Measurements from ENCODE around the gene TP53I13. TPM values are rescaled to one million over a fixed set of nuclear protein-coding genes. Genes with fewer than 3 reads are reported as not detected.

TP53I13 gene
- total RNA-seq, 1 donor from 2014 or later = 31.2 TPM

DNA sequence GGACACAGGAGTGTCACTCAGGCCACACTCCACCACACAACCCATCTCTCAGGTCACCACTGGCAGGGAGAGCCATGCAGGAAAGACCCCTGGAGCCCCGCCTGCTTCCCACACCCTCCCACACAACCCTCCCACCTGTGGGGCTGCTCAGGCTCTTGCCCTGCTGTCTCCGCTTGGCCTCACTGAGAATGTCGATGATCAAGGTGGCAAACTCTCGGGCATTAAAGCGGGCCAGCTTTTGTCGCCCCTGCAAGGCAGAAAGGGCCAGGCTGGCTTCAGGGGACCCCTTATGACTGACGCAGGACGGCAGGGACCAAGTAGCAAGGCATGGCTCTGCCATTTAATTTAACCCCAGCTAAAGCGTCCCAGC, 8.5 kb downstream of the TP53I13 start:
- Mint-ChIP-seq H3K27ac (no peak overlapping the region), H3K4me3 (no peak overlapping the region), H3K36me3 (peaks cover 11% of the 10 kb centered on the region), H3K27me3 (ENCODE audit: low read depth) (no peaks in the 10 kb centered on the region), H3K9me3 (no peaks in the 10 kb centered on the region), H3K4me1 (peaks cover 8% of the 10 kb centered on the region)
- DNase-seq (ENCODE audit: low spot score in 2 of 2, unreplicated experiment in 2 of 2) = no peak
- TF ChIP-seq CTCF (IDR thresholded peaks at IDR 0.05; ENCODE audit: unreplicated experiment) = no peak

DNA sequence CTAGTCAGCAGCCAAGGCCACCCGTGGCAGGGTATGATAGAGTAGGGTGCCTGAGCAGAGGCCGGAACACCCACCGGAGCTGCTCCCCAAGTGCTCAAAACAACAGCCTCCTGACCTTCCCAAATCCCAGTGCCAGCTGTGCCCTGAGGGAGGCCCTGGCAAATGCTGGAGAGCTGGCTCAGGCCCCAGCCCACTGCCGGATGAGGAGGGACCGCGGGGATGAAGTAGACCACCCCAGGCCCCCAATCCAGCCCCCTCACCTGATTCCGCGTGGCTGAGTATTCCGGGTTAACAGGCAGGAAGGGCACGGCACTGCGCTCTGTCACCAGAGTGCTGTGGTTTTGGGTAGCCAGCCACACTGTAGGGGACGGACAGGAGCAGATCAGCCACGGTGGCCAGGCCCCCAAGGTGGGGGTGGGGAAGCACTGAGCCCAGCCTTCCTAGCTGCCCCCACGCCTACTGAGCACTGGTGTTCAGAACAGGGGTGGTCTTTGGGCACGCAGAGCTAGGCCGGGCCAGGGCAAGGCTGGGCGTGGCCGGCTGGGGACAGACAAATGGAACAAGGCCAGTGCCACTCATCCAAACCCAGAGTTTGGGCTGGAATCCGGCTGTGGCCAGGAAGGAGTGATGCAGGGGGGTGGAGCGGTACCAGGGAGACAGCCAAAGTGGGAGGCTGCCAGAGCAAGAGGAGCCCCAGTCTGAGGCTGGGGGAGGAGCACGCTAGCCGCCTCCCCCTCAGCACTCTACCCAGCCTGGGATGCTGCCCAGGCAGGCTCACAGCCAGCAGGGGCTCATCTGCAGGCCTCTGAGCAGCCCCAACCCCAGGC, 9.1 kb downstream of the TP53I13 start:
- H3K4me3 Mint-ChIP-seq = no peak overlapping the region
- no peak for DNase-seq (ENCODE audit: low spot score in 2 of 2, unreplicated experiment in 2 of 2)
- H3K36me3 Mint-ChIP-seq = peaks cover 14% of the 10 kb centered on the region
- peaks cover 8% of the 10 kb centered on the region for H3K4me1 Mint-ChIP-seq
- no peaks in the 10 kb centered on the region for H3K9me3 Mint-ChIP-seq
- no peaks in the 10 kb centered on the region for H3K27me3 Mint-ChIP-seq (ENCODE audit: low read depth)
- no peak for TF ChIP-seq CTCF (IDR thresholded peaks at IDR 0.05; ENCODE audit: unreplicated experiment)
- H3K27ac Mint-ChIP-seq = no peak overlapping the region

GRCh38 chr17:29578626-29579485, 10.4 kb downstream of the TP53I13 start:
- peaks cover 18% of the 10 kb centered on the region for H3K36me3 Mint-ChIP-seq
- no peak overlapping the region for H3K27ac Mint-ChIP-seq
- no peaks in the 10 kb centered on the region for H3K27me3 Mint-ChIP-seq (ENCODE audit: low read depth)
- H3K9me3 Mint-ChIP-seq = no peaks in the 10 kb centered on the region
- TF ChIP-seq CTCF (IDR thresholded peaks at IDR 0.05; ENCODE audit: unreplicated experiment) = no peak
- H3K4me3 Mint-ChIP-seq = no peak overlapping the region
- peaks cover 1% of the 10 kb centered on the region for H3K4me1 Mint-ChIP-seq
- no peak for DNase-seq (ENCODE audit: low spot score in 2 of 2, unreplicated experiment in 2 of 2)

- Mint-ChIP-seq H3K4me1 (peaks cover 9% of the 10 kb centered on the region), H3K36me3 (peaks cover 18% of the 10 kb centered on the region), H3K27ac (peak overlapping the region; percentile 92), H3K9me3 (no peaks in the 10 kb centered on the region), H3K4me3 (no peak overlapping the region), H3K27me3 (ENCODE audit: low read depth) (no peaks in the 10 kb centered on the region)
- peak; percentile 73 for TF ChIP-seq CTCF (IDR thresholded peaks at IDR 0.05; ENCODE audit: unreplicated experiment)
- peak in 1 of 2 experiments; percentile 75 for DNase-seq (ENCODE audit: low spot score in 2 of 2, unreplicated experiment in 2 of 2)
Observed at GRCh38 chr17:29579866-29580771, 11.6 kb downstream of the TP53I13 start.

- no peak for DNase-seq (ENCODE audit: low spot score in 2 of 2, unreplicated experiment in 2 of 2)
- peaks cover 9% of the 10 kb centered on the region for H3K4me1 Mint-ChIP-seq
- H3K27ac Mint-ChIP-seq = no peak overlapping the region
- H3K4me3 Mint-ChIP-seq = no peak overlapping the region
- H3K9me3 Mint-ChIP-seq = no peaks in the 10 kb centered on the region
- no peaks in the 10 kb centered on the region for H3K27me3 Mint-ChIP-seq (ENCODE audit: low read depth)
- TF ChIP-seq CTCF (IDR thresholded peaks at IDR 0.05; ENCODE audit: unreplicated experiment) = no peak
- peaks cover 15% of the 10 kb centered on the region for H3K36me3 Mint-ChIP-seq
Observed at GRCh38 chr17:29581583-29582253, 13.2 kb downstream of the TP53I13 start.
